K562 treated with DMSO at 1 percent for 48 hours (cell line): ENCODE results near the gene L3HYPDH. TPM values are rescaled to one million over a fixed set of nuclear protein-coding genes. Genes with fewer than 3 reads are reported as not detected.

Experiments used
- total RNA-seq: library from RNA; unstranded; fragments of 300-600 nt; gene quantifications from 2 replicates; pipeline ENCODE4 v1.2.3, GENCODE V29; 2022; ENCODE audit warnings: low replicate concordance; ENCODE audit errors: extremely low read depth

The L3HYPDH gene
- total RNA-seq = not detected in 2 replicates

GRCh38 chr14:59483819-59484638 is at the start of gene L3HYPDH, which contains the start of gene JKAMP:
TSS of gene L3HYPDH (minus strand) at chr14:59484408. CDS start at chr14:59484316, 92 bp downstream.
TSS of gene JKAMP (plus strand) at chr14:59484517. CDS start at chr14:59484590, 73 bp downstream.

GRCh38 chr14:59465316-59466135 is 18.7 kb downstream of the L3HYPDH start, which contains the start of gene GPR135:
TSS of gene GPR135 (minus strand) at chr14:59465380. CDS start at chr14:59465226, 154 bp downstream.

Other genes starting within 250 kb of the L3HYPDH start
- gene GPR135, start 19.0 kb downstream of the L3HYPDH start, total RNA-seq = not detected in 2 replicates
- not detected in 2 replicates for gene JKAMP, start 109 bp upstream of the L3HYPDH start, total RNA-seq
- not detected in 2 replicates for gene CCDC175, start 92.4 kb upstream of the L3HYPDH start, total RNA-seq